GM13977 (cell line): ENCODE results near the gene DESI2.
"Not testable (repeated sequence)": the region's sequence is repeated elsewhere in the genome, so short reads cannot be mapped to it uniquely, and the experiment has no call there.

Experiments used
- DNase-seq: peaks from one replicate; pipeline ENCODE4 v3.0.0; 2012; ENCODE audit warnings: low spot score
- in situ Hi-C: fragments of 300-500 bp; cut with MboI; formaldehyde crosslinking; loops from one replicate; pipeline ENCODE4 v1.12.0; 2022; ENCODE audit warnings: low sequenced_read_pairs, low pct_unique_long_range_greater_than_20kb, mixed read lengths, inconsistent platforms; ENCODE audit not compliant: unreplicated experiment
- TF ChIP-seq, protein P1 (sequence below): IDR thresholded peaks from 2 replicates; pipeline ENCODE4 v1.5.1; 2012; ENCODE audit warnings: mild to moderate bottlenecking, control low read depth; ENCODE audit not compliant: insufficient read depth; ENCODE audit errors: extremely low read depth, missing control alignments

DESI2 gene

DNA sequence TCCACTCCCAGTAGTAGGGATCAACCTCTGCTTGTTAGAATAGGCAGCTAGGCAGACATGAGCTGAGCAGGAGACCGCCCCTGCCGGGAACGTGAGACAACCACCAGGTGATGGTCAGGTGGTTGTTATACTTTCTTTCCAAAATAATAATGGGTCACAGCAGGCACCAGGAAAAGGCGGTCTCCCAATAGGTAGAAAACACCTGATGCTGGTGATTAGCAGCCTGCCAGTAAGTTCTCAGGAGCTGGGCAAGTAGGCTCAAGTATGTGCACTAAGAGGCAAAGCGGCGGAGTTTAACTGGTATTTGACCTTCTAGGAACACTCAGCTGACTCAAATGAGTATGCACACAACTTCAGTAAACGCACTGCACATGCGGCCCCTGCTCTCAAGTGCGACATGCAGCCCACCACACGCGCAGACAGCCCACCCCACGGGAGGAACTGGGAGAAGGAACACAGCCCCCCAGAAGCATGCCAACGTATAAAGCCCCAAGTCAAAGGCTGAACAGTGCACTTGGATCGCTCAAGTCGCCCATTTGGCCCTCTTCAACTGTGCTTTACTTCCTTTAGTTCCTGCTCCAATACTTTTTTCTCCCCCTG is 80.0 kb downstream of the DESI2 start:
- TF ChIP-seq, protein P1, sequence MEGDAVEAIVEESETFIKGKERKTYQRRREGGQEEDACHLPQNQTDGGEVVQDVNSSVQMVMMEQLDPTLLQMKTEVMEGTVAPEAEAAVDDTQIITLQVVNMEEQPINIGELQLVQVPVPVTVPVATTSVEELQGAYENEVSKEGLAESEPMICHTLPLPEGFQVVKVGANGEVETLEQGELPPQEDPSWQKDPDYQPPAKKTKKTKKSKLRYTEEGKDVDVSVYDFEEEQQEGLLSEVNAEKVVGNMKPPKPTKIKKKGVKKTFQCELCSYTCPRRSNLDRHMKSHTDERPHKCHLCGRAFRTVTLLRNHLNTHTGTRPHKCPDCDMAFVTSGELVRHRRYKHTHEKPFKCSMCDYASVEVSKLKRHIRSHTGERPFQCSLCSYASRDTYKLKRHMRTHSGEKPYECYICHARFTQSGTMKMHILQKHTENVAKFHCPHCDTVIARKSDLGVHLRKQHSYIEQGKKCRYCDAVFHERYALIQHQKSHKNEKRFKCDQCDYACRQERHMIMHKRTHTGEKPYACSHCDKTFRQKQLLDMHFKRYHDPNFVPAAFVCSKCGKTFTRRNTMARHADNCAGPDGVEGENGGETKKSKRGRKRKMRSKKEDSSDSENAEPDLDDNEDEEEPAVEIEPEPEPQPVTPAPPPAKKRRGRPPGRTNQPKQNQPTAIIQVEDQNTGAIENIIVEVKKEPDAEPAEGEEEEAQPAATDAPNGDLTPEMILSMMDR: no peak
- DNase-seq: no peak
- in situ Hi-C loops: no loop called here

DNA sequence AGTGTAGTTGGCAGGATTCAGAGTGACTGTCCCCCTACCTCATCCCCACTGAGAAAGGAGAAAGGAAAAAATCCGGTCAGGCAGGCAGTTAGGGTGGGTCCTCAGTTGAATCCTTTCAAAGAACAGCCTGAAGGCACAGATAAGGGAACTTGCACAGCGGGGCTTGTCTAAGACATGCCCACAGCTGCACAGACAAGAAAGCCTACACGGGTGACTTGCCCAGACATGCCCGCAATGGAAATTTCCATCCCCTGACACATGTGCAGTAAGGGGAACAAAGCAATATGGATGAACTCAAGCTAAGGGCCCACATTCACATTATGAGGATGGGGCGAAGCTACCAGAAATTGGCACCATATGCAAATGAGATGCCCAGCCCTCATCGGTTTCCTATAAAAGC is 82.5 kb downstream of the DESI2 start:
- DNase-seq: no peak
- in situ Hi-C loops: no loop called here
- TF ChIP-seq, protein P1: no peak

DNA sequence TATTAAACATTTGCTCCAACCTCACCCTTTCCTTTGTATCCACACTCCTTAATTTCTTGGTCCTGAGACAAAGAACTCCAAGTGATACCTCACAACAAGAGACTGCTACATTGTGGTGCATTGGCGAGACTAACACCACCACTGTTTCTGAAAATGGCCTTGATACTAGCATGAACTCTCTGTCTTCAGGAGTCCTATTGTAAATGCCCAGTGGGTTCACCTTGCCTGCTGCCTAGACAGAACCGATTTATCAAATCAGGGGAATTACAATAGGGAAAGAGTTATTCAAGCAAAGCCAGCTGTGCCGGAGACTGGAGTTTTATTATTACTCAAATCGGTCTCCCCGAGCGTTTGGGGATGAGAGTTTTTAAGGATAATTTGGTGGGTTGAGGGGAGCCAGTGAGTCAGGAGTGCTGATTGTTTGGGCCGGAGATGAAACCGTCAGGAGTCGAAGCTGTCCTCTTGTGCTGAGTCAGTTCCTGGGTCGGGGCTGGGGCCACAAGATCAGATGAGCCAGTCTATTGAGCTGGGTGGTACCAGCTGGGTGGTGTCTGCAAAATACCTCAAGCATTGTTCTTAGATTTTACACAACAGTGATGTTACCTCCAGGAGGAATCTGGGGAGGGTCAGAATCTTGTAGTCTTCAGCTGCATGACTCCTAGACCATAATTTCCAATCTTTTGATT is 83.1 kb downstream of the DESI2 start:
- in situ Hi-C loops: no loop called here
- DNase-seq: no peak
- TF ChIP-seq, protein P1: no peak

- DNase-seq, in situ Hi-C loops: not testable (repeated sequence)
These were observed 86.2 kb downstream of the DESI2 start for GRCh38 chr1:244739140-244739539.

- DNase-seq, in situ Hi-C loops: not testable (repeated sequence)
These were observed 87.2 kb downstream of the DESI2 start for GRCh38 chr1:244740027-244740617.

DNA sequence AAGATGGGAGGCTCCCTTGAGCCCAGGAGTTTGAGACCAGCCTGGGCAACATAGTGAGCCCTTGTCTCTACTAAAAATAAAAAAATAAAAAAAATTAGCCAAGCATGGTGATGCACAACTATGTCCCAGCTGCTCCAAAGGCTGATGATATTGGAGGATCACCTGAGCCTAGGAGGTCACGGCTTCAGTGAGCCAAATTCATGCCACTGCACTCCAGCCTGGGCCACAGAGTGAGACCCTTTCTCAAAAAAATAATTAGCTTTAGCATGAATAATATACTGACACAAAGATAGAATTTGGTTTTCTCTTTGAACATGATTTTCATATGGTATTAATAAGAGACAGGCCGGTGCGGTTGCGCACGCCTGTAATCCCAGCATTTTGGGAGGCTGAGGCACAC is 88.8 kb downstream of the DESI2 start:
- TF ChIP-seq, protein P1: no peak
- in situ Hi-C loops: no loop called here
- no peak for DNase-seq

DNA sequence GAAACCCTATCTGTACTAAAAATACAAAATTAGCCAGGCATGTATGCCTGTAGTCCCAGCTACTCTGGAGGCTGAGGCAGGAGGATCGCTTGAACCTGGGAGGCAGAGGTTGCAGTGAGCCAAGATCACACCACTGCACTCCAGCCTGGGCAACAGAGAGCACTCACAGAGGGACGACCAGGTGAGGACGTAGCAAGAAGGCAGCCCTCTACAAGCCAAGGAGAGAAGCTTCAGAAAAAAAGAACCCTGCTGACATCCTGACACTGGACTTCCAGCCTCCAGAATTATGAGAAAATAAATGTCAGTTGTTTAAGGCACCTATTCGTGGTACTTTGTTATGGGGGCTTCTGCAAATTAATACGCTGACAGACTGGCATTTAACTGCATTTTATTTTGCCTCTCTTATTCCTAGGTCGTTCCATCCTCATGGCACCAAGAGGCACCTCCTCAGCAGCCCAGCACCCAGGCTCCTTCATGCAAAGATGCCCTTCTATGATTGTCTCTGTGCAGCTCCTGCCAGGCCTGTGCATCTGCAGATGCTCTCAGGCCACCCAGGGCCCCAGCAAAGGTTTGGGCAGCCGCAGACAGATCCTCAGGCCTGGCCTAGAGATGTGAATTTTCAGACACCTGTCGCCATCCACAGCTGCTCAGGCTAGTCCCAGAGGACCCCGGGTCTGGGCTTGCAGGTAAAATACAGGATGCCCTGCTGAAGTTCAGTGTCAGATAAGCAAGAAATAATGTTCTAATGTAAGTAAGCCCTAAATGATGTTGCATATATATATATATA is 96.5 kb downstream of the DESI2 start:
- TF ChIP-seq, protein P1: no peak
- no peak for DNase-seq
- in situ Hi-C loops: no loop called here
